HepG2 (cell line): ENCODE results near the gene TNNI2.

Source experiments
- CBFB ChIP-seq: sonication (generic); formaldehyde crosslinking; IDR thresholded peaks from 2 replicates; pipeline ENCODE4 v1.4.0; 2020; ENCODE audit warnings: missing genetic modification reagents
- CHCHD3 ChIP-seq: sonication (generic); formaldehyde crosslinking; IDR thresholded peaks from 2 replicates; pipeline ENCODE4 v1.8.0; 2022; ENCODE audit warnings: mild to moderate bottlenecking, missing genetic modification reagents, moderate library complexity
- CHD4 ChIP-seq: fragments of 200-600 bp; sonication (generic); IDR thresholded peaks from 2 replicates; pipeline ENCODE4 v1.7.0; 2017; ENCODE audit warnings: mild to moderate bottlenecking, low read length, borderline replicate concordance
- EZH2 ChIP-seq: conservative IDR thresholded peaks from 2 replicates; pipeline ENCODE4 v1.6.1; 2012; ENCODE audit warnings: mild to moderate bottlenecking, low read depth, low read length, moderate library complexity
- HDAC2 ChIP-seq: sonication (generic); formaldehyde crosslinking; IDR thresholded peaks from 2 replicates; pipeline ENCODE4 v1.4.0; 2020; ENCODE audit warnings: missing genetic modification reagents
- HDAC6 ChIP-seq: fragments of 200-600 bp; sonication (generic); IDR thresholded peaks from 2 replicates; pipeline ENCODE4 v1.7.0; 2017; ENCODE audit warnings: mild to moderate bottlenecking, antibody characterized with exemption, low read length, low read depth
- HNRNPK ChIP-seq: fragments of 200-400 bp; formaldehyde crosslinking; IDR thresholded peaks from 2 replicates; pipeline ENCODE4 v1.6.1; 2018; ENCODE audit warnings: low read length, low read depth, moderate library complexity, mild to moderate bottlenecking; ENCODE audit not compliant: poor library complexity, severe bottlenecking
- JUND ChIP-seq: sonication (generic); formaldehyde crosslinking; IDR thresholded peaks from 2 replicates; pipeline ENCODE4 v1.8.0; 2022; ENCODE audit warnings: mild to moderate bottlenecking, missing genetic modification reagents
- POLR2A ChIP-seq, 2 experiments: IDR thresholded peaks; 2 replicates each; pipeline ENCODE4 v1.6.1; 2011; ENCODE audit warnings: low read depth in 2 of 2, low read length in 2 of 2, mild to moderate bottlenecking in 1 of 2, moderate library complexity in 1 of 2; ENCODE audit not compliant: insufficient read depth in 1 of 2
- RXRA ChIP-seq: sonication (generic); formaldehyde crosslinking; IDR thresholded peaks from 2 replicates; pipeline ENCODE4 v1.5.1; 2020; ENCODE audit warnings: missing genetic modification reagents
- ZNF326 ChIP-seq: sonication (generic); formaldehyde crosslinking; IDR thresholded peaks from 2 replicates; pipeline ENCODE4 v1.4.0; 2020; ENCODE audit warnings: missing genetic modification reagents, borderline replicate concordance
- ZNF564 ChIP-seq: sonication (generic); formaldehyde crosslinking; IDR thresholded peaks from 2 replicates; pipeline ENCODE4 v1.8.1; 2023; ENCODE audit warnings: mild to moderate bottlenecking, missing genetic modification reagents
- ZNF841 ChIP-seq: sonication (generic); formaldehyde crosslinking; IDR thresholded peaks from 2 replicates; pipeline ENCODE4 v1.8.1; 2023; ENCODE audit warnings: missing genetic modification reagents, borderline replicate concordance

- TF ChIP-seq ZNF841 (CRISPR knock-in tag) (no peak), EZH2 (no peak), JUND (no peak), HNRNPK (no peak), ZNF564 (CRISPR knock-in tag) (no peak), HDAC6 (no peak), CHCHD3 (CRISPR knock-in tag) (no peak), ZNF326 (no peak), RXRA (CRISPR knock-in tag) (no peak), POLR2A (IDR thresholded peaks at IDR 0.05; ENCODE audit: insufficient read depth in 1 of 2, low read depth in 2 of 2, low read length in 2 of 2) (no peak), HDAC2 (CRISPR knock-in tag) (no peak), CHD4 (no peak), CBFB (no peak)
These were observed 28.0 kb upstream of the TNNI2 start for GRCh38 chr11:1810761-1811160.
